GM19193 (cell line): ENCODE measurements around the gene KRTAP5-8.

Source experiments
- POLR2A ChIP-seq: IDR thresholded peaks from 4 replicates; pipeline ENCODE4 v1.6.1; 2011; ENCODE audit not compliant: insufficient read depth, insufficient read length; ENCODE audit errors: extremely low read depth

KRTAP5-8 gene

GRCh38 chr11:71582309-71582895 is 44.6 kb downstream of the KRTAP5-8 start, which contains the start of gene KRTAP5-11:
Gene KRTAP5-11, minus strand, starts transcription at chr11:71582875. Its CDS starts 38 bp downstream, at chr11:71582837.
- TF ChIP-seq POLR2A = no peak
